Stimulated activated CD4-positive, alpha-beta T cell treated with anti-CD3 and anti-CD28 coated beads, Interleukin-1b, Interleukin-23, amount 100 ng/mL, for 4 hours (primary cell): ENCODE results near the gene TEAD4.

Experiments used
- DNase-seq, 2 donors: peaks; one replicate each; pipeline ENCODE4 v3.0.0-alpha.2; 2020; ENCODE audit warnings: low read depth in 2 of 2

The TEAD4 gene

GRCh38 chr12:3081886-3082285 lies 122.7 kb downstream of the TEAD4 start:
- DNase-seq, result no peak

DNA sequence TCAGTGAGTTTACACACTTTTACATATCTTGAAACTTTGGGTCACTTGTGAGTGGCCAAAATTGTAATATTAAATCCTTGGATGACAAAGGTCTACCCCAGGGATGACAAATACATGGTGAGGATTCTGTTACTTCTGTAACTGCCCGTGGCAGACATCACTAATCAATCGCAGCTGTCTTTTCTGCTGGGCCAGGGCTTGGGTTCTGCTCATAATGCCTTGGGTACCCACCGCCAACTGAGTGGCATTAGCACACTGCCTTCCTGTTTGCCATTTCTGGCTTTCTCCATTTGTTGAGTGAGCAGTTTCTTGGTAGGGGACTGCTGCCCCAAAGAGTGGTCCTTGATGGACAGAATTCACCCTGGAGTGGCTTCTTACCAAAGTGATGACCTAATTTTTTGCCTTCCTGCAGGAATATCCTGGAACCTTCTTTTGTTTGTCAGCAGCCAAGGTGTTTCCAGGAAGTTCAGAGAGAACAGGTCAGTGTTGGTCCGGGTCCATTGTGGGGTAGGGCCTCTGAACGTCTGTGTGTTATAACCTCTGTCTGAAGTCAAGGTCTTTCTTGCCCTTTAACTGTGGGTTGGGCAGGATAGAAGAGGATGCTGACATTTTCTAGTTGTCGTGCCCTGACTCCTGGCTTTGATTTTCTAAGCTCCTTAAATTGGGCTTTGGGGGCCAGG lies 124.2 kb downstream of the TEAD4 start:
- no peak for DNase-seq

GRCh38 chr12:3083921-3084347 lies 124.7 kb downstream of the TEAD4 start:
- DNase-seq, result no peak

- no peak for DNase-seq
Measured at GRCh38 chr12:3084742-3085141, 125.5 kb downstream of the TEAD4 start.

DNA sequence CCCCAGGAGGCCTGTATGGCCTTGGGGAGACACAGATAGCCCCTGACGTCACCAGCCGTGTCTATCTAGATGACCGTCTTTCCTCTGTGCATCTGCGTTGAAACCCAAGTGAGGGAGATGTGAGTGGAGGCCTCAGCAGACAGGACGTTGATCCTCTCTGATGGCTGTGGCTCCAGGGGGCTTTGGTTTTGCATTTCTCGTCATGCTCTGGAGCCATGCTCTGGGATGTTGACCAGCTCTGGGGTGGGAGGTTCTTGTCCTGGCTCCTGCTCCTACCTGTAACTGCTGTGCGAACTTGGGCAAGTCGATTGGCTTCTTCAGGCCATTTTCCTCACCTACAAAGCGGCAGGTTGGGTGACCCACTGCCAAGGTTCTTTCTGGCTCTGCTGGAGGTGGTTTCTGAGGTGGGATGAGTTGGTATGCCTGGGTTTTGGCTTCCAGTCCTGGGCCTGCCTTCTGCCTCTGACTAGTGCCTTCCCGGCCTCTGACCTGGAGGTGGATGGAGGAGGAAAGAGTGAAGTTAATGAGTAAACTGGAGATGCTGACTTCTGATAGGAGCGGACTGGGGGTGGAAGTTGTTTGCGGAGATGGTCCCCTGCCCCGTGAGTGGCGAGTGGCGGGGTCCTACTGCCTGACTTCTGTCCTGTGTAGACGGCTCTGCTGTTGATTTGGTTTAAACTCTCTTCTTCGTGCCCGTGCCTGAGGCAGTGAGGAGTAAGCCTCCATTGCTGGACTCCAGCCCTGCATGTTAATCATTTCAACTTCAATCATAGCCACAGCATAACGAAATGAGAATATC lies 126.3 kb downstream of the TEAD4 start:
- DNase-seq, result no peak

DNA sequence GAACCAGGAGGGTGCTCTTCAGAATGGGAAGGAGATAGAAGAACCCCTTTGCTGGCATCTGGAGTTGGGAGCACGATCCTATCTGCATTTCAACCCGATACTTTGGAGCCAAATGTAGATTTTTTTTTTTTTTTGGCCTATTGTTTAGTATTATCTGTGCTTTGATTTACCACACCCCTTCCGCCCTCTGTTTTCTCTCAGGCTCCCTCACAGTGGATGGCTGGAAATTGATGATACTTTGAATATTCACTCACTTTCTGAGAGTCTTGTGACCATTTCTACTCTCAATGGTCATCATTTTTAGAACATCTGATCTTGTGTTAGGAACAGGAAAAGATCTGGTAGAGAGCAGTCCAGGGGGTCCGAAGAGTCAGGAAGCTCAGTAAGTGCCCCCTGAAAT lies 127.0 kb downstream of the TEAD4 start:
- DNase-seq, result no peak

- no peak for DNase-seq
Measured at GRCh38 chr12:3086729-3087323, 127.6 kb downstream of the TEAD4 start.

GRCh38 chr12:3087758-3088650 lies 128.8 kb downstream of the TEAD4 start:
- DNase-seq, result no peak

DNA sequence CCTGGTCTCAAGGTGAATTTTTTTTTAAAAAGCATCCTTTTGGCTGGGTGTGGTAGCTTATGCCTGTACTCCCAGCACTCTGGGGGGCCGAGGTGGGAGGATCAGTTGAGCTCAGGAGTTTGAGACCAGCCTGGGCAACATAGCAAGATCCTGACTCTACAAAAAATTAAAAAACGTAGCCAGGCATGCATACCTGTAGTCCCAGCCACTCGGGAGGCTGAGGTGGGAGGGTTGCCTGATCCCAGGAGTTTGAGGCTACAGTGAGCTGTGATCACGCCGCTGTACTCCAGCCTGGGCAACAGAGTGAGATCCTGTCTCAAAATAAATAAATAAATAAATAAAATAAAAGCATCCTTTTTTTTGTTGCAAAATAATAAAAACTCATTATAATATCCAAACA lies 130.4 kb downstream of the TEAD4 start:
- DNase-seq, result no peak
